Measurements from ENCODE around the gene PSMC3IP.
A peak's percentile ranks its signal among the peaks of the same experiment; 100 is the strongest.

Gene PSMC3IP

GRCh38 chr17:42584880-42585279, 7.4 kb upstream of the PSMC3IP start:
- no peak for DNase-seq

GRCh38 chr17:42581744-42582270, 4.3 kb upstream of the PSMC3IP start:
- no peak for DNase-seq

GRCh38 chr17:42579794-42580551, 2.4 kb upstream of the PSMC3IP start:
- DNase-seq = no peak

- DNase-seq = peak; percentile 46 to 66 (median 59)
Observed at GRCh38 chr17:42578282-42578869, 847 bp upstream of the PSMC3IP start.

- no peak for DNase-seq
Observed at GRCh38 chr17:42577140-42577531, 393 bp downstream of the PSMC3IP start.

GRCh38 chr17:42574463-42574862, 3.1 kb downstream of the PSMC3IP start:
- no peak for DNase-seq

- DNase-seq = no peak
Observed at GRCh38 chr17:42573095-42573494, 4.4 kb downstream of the PSMC3IP start.

- no peak for DNase-seq
Observed at GRCh38 chr17:42571435-42572225, 5.9 kb downstream of the PSMC3IP start.

GRCh38 chr17:42568341-42569111, 9.0 kb downstream of the PSMC3IP start:
- no peak for DNase-seq

GRCh38 chr17:42566883-42567573, 10.5 kb downstream of the PSMC3IP start, which contains the start of gene MLX:
TSS of gene MLX (plus strand) at chr17:42567100. CDS start at chr17:42567125, 25 bp downstream.
- DNase-seq = peak; percentile 80 to 92 (median 90)

GRCh38 chr17:42566215-42566882, 11.2 kb downstream of the PSMC3IP start:
- no peak for DNase-seq

- DNase-seq = no peak
Observed at GRCh38 chr17:42565523-42566214, 11.9 kb downstream of the PSMC3IP start.

GRCh38 chr17:42564815-42565522, 12.6 kb downstream of the PSMC3IP start:
- no peak for DNase-seq

- no peak for DNase-seq
Observed at GRCh38 chr17:42563950-42564349, 13.6 kb downstream of the PSMC3IP start.

- DNase-seq = peak in 1 of 6 experiments; percentile 8
Observed at GRCh38 chr17:42563543-42563942, 14.0 kb downstream of the PSMC3IP start.

- no peak for DNase-seq
Observed at GRCh38 chr17:42563143-42563509, 14.4 kb downstream of the PSMC3IP start.

- no peak for DNase-seq
Observed at GRCh38 chr17:42562388-42563142, 15.0 kb downstream of the PSMC3IP start.

GRCh38 chr17:42561897-42562387, 15.6 kb downstream of the PSMC3IP start, which contains the start of gene COASY:
TSS of gene COASY (plus strand) at chr17:42562148. CDS start at chr17:42562623, 475 bp downstream.
- peak; percentile 81 to 92 (median 84) for DNase-seq

- no peak for DNase-seq
Observed at GRCh38 chr17:42560246-42560645, 17.3 kb downstream of the PSMC3IP start.
